ENCODE results near the gene SLC66A1.

DNA sequence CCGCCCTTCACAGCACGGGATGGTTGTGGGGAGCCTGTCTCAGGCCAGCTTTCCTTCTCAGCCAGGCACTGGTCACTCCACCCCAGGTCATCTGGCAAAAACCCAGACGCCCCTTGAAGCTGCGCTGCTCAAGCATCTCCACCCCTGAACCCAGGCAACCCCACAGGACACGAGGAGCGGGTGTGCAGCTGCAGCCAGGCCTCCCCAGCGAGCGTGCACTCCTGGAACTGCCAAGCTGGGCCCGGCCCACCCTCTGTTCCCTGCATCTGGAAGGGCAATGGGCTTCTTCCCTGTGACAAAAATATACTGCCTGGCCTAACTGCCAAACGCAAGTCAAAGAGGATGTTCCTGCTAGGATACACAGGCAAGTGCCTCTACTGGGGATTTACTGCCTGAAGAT lies 39.7 kb downstream of the SLC66A1 start:
- TF ChIP-seq POLR2AphosphoS5 (IDR thresholded peaks at IDR 0.05; ENCODE audit: low read depth) (no peak), GABPA (IDR thresholded peaks at IDR 0.05; ENCODE audit: low read depth) (no peak)
- TF ChIP-seq, protein P1, sequence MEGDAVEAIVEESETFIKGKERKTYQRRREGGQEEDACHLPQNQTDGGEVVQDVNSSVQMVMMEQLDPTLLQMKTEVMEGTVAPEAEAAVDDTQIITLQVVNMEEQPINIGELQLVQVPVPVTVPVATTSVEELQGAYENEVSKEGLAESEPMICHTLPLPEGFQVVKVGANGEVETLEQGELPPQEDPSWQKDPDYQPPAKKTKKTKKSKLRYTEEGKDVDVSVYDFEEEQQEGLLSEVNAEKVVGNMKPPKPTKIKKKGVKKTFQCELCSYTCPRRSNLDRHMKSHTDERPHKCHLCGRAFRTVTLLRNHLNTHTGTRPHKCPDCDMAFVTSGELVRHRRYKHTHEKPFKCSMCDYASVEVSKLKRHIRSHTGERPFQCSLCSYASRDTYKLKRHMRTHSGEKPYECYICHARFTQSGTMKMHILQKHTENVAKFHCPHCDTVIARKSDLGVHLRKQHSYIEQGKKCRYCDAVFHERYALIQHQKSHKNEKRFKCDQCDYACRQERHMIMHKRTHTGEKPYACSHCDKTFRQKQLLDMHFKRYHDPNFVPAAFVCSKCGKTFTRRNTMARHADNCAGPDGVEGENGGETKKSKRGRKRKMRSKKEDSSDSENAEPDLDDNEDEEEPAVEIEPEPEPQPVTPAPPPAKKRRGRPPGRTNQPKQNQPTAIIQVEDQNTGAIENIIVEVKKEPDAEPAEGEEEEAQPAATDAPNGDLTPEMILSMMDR (IDR thresholded peaks at IDR 0.05; ENCODE audit: insufficient read depth, low read length), result no peak
- TF ChIP-seq, protein P2, sequence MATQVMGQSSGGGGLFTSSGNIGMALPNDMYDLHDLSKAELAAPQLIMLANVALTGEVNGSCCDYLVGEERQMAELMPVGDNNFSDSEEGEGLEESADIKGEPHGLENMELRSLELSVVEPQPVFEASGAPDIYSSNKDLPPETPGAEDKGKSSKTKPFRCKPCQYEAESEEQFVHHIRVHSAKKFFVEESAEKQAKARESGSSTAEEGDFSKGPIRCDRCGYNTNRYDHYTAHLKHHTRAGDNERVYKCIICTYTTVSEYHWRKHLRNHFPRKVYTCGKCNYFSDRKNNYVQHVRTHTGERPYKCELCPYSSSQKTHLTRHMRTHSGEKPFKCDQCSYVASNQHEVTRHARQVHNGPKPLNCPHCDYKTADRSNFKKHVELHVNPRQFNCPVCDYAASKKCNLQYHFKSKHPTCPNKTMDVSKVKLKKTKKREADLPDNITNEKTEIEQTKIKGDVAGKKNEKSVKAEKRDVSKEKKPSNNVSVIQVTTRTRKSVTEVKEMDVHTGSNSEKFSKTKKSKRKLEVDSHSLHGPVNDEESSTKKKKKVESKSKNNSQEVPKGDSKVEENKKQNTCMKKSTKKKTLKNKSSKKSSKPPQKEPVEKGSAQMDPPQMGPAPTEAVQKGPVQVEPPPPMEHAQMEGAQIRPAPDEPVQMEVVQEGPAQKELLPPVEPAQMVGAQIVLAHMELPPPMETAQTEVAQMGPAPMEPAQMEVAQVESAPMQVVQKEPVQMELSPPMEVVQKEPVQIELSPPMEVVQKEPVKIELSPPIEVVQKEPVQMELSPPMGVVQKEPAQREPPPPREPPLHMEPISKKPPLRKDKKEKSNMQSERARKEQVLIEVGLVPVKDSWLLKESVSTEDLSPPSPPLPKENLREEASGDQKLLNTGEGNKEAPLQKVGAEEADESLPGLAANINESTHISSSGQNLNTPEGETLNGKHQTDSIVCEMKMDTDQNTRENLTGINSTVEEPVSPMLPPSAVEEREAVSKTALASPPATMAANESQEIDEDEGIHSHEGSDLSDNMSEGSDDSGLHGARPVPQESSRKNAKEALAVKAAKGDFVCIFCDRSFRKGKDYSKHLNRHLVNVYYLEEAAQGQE (IDR thresholded peaks at IDR 0.05; ENCODE audit: insufficient replicate concordance, low read depth), result no peak

Data from HL-60 (cell line).